ENCODE results near the gene HS6ST1. TPM values are rescaled to one million over a fixed set of nuclear protein-coding genes. Genes with fewer than 3 reads are reported as not detected.

HS6ST1 gene
- total RNA-seq, 2 experiments from 2014 or later, result 13.6 to 17.6 TPM

DNA sequence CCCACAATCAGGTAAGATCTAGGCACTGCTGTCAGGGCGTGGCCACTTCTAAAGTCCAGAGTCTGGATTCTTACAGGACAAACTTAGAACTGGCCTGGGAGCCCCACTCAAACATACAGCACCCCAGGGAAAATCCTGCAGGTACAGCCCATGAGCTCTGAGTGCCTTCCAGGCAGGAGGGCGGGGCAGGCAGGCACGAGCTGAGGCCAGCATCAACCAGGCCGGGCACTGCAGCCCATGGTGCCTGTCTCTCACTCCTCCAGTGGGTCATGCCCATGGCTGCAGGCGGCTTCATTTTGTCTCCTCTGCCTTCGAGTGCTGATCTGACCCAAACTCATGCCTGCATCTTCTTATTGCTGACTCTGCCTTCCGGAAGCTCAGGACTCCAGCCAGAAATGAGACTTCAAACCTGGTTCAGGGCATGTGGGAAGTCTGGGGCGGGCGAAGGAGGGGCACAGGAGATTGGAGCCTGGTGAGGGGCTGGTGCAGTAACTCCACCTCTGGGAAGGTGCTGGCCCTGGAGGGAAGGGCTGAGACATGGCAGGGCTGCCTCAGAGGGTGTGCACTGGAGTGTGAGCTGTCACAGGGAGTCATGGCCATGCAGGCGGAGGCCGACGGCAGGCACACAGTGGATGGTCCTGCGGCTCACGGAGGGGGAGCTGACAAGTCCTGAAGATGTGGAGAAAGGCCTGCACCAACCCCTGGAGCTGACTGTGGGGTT lies 40.5 kb downstream of the HS6ST1 start:
- Histone ChIP-seq H3K4me2 (ENCODE audit: low read length) (no peak overlapping the region), H3K4me3 (ENCODE audit: low read depth, low read length, poor library complexity, severe bottlenecking) (no peak overlapping the region), H3K9me2 (ENCODE audit: insufficient read depth, low read length) (no peaks in the 10 kb centered on the region), H3K36me3 (ENCODE audit: insufficient read depth, low read length) (peaks cover 21% of the 10 kb centered on the region), H3K27ac (ENCODE audit: low read depth, low read length, poor library complexity, severe bottlenecking) (no peak overlapping the region), H3K9me3 (ENCODE audit: low read length) (peaks cover 10% of the 10 kb centered on the region; the same call in 1 of the 2 replicates), H4K20me1 (ENCODE audit: insufficient read depth, low read length) (no peaks in the 10 kb centered on the region), H2AFZ (ENCODE audit: low read length) (no peak overlapping the region), H3K4me1 (ENCODE audit: insufficient read depth, low read length, poor library complexity, severe bottlenecking) (no peaks in the 10 kb centered on the region), H3K79me2 (ENCODE audit: insufficient read depth, low read depth, low read length) (no peaks in the 10 kb centered on the region)
- no peak for DNase-seq (ENCODE audit: low spot score)
- ChIA-PET CTCF (ENCODE audit: unreplicated experiment) (no interaction called here), POLR2A (interaction anchor here (0.5 kb wide), 1 partner anchor 14 kb away, joined by 3 read pairs; no protein-coding TSS in a partner anchor)
- intact Hi-C loops (cut with micrococcal nuclease; ENCODE audit: unreplicated experiment), result no loop called here
- BruUV-seq (replicated peaks), result no TSS peak
- TF ChIP-seq, protein P1, sequence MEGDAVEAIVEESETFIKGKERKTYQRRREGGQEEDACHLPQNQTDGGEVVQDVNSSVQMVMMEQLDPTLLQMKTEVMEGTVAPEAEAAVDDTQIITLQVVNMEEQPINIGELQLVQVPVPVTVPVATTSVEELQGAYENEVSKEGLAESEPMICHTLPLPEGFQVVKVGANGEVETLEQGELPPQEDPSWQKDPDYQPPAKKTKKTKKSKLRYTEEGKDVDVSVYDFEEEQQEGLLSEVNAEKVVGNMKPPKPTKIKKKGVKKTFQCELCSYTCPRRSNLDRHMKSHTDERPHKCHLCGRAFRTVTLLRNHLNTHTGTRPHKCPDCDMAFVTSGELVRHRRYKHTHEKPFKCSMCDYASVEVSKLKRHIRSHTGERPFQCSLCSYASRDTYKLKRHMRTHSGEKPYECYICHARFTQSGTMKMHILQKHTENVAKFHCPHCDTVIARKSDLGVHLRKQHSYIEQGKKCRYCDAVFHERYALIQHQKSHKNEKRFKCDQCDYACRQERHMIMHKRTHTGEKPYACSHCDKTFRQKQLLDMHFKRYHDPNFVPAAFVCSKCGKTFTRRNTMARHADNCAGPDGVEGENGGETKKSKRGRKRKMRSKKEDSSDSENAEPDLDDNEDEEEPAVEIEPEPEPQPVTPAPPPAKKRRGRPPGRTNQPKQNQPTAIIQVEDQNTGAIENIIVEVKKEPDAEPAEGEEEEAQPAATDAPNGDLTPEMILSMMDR (conservative IDR thresholded peaks at IDR 0.05; ENCODE audit: low read length), result no peak
- no peak for TF ChIP-seq EZH2phosphoT487 (IDR thresholded peaks at IDR 0.05; ENCODE audit: borderline replicate concordance, low read depth, low read length)

DNA sequence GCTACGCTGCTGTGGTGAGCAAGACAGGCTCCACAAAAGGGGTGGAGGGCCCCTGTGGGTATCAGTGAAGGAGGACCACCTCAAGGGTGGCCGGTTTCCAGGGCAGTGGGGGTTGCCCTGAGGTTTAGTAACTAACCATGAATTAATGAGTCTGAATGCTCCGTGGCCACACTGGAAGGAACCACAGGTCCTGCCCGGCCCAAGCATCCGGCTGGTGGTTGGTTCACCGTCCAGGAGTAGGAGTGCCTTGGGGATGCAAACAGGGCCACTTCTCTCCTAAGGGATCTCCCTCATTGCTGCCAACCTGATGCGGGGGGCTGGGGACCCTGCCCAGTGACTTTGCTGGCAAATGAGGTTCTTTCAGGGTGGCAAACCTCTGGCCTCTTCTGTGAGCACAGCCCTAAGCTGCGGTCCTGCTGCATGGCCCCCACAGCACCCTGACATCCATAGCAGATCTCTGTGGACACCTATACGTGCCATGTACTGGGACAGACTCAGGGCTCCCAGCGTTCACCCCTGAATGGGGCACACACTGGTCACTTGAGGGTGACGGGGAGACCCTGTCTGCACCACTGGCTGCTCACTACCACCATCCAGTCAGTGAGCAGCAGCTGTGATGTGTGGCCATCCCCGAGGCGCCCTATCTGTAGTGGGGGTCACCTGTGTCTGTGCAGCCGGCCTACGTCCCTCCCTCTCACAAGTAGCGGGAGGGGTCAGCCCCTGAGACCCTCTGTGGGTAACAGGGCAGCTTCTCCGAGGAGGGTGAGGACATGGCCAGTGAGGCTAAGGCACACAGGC lies 41.6 kb downstream of the HS6ST1 start:
- POLR2A ChIA-PET, result no interaction called here
- no TSS peak for BruUV-seq (replicated peaks)

More for the DNA sequence above, 41.6 kb downstream of the HS6ST1 start:
- Histone ChIP-seq H3K79me2 (ENCODE audit: insufficient read depth, low read depth, low read length) (no peaks in the 10 kb centered on the region), H3K4me2 (ENCODE audit: low read length) (no peak overlapping the region), H2AFZ (ENCODE audit: low read length) (no peak overlapping the region), H3K4me1 (ENCODE audit: insufficient read depth, low read length, poor library complexity, severe bottlenecking) (no peaks in the 10 kb centered on the region), H3K4me3 (ENCODE audit: low read depth, low read length, poor library complexity, severe bottlenecking) (no peak overlapping the region), H3K9me2 (ENCODE audit: insufficient read depth, low read length) (no peaks in the 10 kb centered on the region), H4K20me1 (ENCODE audit: insufficient read depth, low read length) (no peaks in the 10 kb centered on the region), H3K36me3 (ENCODE audit: insufficient read depth, low read length) (peaks cover 21% of the 10 kb centered on the region), H3K27ac (ENCODE audit: low read depth, low read length, poor library complexity, severe bottlenecking) (no peak overlapping the region), H3K9me3 (ENCODE audit: low read length) (peaks cover 10% of the 10 kb centered on the region; the same call in 1 of the 2 replicates)
- CTCF ChIA-PET (ENCODE audit: unreplicated experiment), result no interaction called here
- intact Hi-C loops (cut with micrococcal nuclease; ENCODE audit: unreplicated experiment), result no loop called here
- no peak for TF ChIP-seq EZH2phosphoT487 (IDR thresholded peaks at IDR 0.05; ENCODE audit: borderline replicate concordance, low read depth, low read length)
- TF ChIP-seq, protein P1 (conservative IDR thresholded peaks at IDR 0.05; ENCODE audit: low read length), result no peak
- DNase-seq (ENCODE audit: low spot score), result no peak
